Smooth muscle cell of bladder (primary cell): Measurements from ENCODE around the gene ADAM15. TPM values are rescaled to one million over a fixed set of nuclear protein-coding genes. Genes with fewer than 3 reads are reported as not detected.

Source experiments
- total RNA-seq: library from RNA; depleted of rRNA; stranded (reverse); fragments of >200 nt; gene quantifications from 2 replicates; pipeline ENCODE4 v1.2.3, GENCODE V29; 2014

ADAM15 gene, protein sequence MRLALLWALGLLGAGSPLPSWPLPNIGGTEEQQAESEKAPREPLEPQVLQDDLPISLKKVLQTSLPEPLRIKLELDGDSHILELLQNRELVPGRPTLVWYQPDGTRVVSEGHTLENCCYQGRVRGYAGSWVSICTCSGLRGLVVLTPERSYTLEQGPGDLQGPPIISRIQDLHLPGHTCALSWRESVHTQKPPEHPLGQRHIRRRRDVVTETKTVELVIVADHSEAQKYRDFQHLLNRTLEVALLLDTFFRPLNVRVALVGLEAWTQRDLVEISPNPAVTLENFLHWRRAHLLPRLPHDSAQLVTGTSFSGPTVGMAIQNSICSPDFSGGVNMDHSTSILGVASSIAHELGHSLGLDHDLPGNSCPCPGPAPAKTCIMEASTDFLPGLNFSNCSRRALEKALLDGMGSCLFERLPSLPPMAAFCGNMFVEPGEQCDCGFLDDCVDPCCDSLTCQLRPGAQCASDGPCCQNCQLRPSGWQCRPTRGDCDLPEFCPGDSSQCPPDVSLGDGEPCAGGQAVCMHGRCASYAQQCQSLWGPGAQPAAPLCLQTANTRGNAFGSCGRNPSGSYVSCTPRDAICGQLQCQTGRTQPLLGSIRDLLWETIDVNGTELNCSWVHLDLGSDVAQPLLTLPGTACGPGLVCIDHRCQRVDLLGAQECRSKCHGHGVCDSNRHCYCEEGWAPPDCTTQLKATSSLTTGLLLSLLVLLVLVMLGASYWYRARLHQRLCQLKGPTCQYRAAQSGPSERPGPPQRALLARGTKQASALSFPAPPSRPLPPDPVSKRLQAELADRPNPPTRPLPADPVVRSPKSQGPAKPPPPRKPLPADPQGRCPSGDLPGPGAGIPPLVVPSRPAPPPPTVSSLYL
- total RNA-seq = 46.2 and 70.4 TPM in 2 replicates

DNA sequence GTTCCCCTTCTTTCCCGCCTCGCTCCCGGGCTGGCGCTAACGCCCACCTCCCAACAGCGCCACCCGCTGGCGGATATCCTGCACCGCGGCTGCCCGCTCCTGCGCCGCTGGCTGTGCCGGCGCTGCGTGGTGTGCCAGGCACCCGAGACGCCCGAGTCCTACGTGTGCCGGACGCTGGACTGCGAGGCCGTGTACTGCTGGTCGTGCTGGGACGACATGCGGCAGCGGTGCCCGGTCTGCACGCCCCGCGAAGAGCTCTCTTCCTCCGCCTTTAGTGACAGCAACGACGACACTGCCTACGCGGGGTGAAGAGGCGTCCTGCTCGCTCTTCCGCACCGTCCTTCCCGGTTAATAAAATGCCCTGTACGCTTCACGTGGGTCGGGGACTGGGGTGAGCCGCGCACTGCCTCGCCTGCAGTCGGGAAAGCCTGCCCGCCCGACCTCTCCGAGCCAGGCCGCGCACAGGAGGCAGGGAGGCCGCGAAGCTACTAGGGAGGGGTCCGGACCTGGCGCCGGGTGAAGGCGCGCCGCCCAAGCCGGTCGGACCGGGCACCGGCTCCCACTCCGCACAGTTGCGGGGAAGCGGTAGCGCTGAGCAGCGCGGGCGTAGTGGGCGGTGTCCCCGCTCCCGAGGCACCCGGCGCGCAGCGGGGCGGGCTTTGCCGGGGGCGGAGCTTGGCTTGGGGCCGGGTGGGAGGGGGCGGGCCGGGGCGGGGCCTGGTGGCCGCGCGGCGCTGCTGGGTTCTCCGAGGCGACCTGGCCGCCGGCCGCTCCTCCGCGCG is at the start of gene ADAM15:
TSS of gene ADAM15 (plus strand) at position 757 of the 782 bp plus-strand sequence. CDS start 71 bp downstream, outside the sequence.

DNA sequence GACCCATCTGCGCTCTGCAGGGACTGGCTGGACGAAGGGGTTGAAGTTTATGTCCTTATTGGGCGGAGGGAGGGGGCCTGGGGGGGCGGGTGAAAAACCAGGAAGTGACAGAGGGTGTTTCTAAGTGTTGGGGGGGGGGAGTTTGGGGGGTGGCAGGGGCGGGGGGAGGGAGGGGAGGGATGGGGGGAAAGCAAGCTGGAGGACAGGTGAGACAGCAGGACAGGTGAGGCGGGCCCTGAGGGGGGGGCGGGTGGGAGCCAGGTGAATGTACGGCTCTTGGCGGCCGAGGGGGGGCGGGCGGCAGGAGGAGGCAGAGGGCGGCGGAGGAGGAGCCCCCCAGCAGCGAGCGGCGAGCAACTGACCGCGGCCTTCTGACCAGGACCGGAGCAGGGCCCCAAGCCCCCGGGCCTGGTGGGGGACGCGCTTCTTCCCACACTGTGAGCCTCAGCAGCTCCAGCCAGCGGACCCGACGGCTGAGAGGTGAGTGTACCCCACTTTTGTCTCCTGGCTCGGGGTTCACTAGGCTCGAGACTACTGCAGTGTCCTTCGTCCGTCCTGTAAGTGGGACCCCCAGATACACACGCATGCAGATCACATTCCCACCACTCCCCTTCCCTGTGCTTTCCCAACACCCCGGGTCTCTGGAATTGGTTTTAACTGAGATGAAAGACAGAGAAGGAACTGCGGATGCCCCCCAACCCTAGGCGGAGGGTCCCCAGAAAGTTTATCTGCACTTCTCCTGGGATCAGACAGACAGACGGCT is 48.5 kb upstream of the ADAM15 start, which contains the start of gene ZBTB7B:
TSS of gene ZBTB7B (plus strand) at position 339 of the 763 bp plus-strand sequence. CDS start 11,859 bp downstream, outside the sequence.

DNA sequence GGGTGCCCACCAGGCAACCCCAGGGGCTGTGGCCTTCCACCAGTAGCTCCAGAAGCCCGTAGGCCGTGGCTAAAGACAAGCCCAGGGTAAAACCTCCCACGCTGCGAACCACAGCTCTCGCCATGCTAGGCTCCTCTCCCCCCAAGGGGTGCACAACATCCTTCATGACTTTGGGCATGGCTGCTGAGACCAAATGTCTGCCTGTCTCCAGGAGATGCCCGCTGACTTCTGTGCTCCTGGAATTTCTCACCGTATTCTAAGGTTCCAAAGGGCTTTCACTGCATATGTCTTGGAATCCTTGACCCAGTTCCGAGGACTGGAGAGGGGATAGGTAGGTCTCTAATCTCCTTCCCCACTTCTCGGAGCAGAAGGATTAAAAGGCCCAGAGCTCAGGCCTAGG is 17.6 kb upstream of the ADAM15 start, which contains the start of the genes DCST1 and DCST2:
TSS of gene DCST1 (plus strand) at position 301 of the 400 bp plus-strand sequence. CDS start 213 bp downstream, outside the sequence.
TSS of gene DCST2 (minus strand) at position 258 of the 400 bp plus-strand sequence. CDS start at position 178, 80 bp downstream.

DNA sequence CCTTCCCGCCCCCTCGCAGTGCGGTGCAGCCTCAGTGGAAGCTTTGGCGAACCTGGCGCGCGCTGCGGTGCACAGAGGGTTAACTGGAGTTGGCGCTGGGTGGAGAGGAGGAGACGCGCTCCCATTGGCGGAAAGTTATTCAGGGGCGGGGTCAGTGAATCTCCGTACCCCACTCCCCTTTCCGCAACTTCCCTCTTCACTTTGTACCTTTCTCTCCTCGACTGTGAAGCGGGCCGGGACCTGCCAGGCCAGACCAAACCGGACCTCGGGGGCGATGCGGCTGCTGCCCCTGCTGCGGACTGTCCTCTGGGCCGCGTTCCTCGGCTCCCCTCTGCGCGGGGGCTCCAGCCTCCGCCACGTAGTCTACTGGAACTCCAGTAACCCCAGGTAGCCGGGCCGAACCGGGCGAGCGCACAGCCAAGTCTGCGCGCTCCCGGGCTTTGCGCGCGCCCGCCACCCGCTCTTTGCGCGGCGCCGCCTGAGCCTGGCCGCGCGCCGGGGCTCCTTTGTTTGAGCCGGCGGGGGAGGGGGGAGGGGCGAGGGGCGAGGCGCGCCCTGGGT is 12.5 kb downstream of the ADAM15 start, which contains the start of gene EFNA4:
TSS of gene EFNA4 (plus strand) at position 191 of the 561 bp plus-strand sequence. CDS start at position 275, 84 bp downstream.

DNA sequence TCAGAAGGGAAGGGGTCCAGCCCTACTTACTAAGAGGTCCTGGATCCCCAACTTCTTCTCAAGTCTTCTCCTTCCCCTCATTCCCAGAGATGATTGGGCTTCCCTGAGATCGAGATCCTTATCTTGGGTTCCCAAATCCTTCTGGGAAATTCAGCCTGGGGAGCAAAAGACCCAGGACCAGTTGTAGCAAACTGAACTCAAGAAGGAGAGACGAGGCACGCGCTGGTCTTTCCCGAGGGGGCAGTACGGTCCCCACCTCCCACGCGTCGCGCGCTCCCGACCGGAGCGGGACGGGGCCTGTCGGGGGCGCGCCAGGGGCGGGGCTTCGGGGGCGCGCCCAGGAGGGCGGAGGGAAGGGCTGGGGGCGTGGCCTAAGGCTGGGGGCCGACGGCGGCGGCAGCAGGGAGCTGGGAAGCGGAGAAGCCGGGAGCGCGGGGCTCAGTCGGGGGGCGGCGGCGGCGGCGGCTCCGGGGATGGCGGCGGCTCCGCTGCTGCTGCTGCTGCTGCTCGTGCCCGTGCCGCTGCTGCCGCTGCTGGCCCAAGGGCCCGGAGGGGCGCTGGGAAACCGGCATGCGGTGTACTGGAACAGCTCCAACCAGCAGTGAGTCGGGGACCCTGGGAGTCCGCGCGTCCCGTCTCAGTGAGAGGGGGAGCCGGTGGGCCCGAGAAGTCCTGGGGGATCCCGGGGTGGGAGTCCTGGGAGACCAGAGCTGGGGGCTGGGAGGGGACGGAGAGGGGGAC is 27.5 kb downstream of the ADAM15 start, which contains the start of gene EFNA3:
TSS of gene EFNA3 (plus strand) at position 369 of the 741 bp plus-strand sequence. CDS start at position 474, 105 bp downstream.

Other genes with a start within 250 kb of the ADAM15 start
- under 0.01 and 0.18 TPM in 2 replicates for gene KCNN3, start 181.0 kb upstream of the ADAM15 start, total RNA-seq
- 5.1 and 5.5 TPM in 2 replicates for gene PMVK, start 114.6 kb upstream of the ADAM15 start, total RNA-seq
- gene PBXIP1, start 95.2 kb upstream of the ADAM15 start, total RNA-seq = 97.0 and 105 TPM in 2 replicates
- gene PYGO2, start 89.5 kb upstream of the ADAM15 start, total RNA-seq = 13.1 and 15.1 TPM in 2 replicates
- 180 and 202 TPM in 2 replicates for gene SHC1, start 80.6 kb upstream of the ADAM15 start, total RNA-seq
- 17.4 and 25.2 TPM in 2 replicates for gene CKS1B, start 76.6 kb upstream of the ADAM15 start, total RNA-seq
- 17.2 and 18.7 TPM in 2 replicates for gene FLAD1, start 68.0 kb upstream of the ADAM15 start, total RNA-seq
- 0.18 and 0.28 TPM in 2 replicates for gene LENEP, start 57.7 kb upstream of the ADAM15 start, total RNA-seq
- gene ZBTB7B, start 48.5 kb upstream of the ADAM15 start, total RNA-seq = 9.1 and 10.8 TPM in 2 replicates
- under 0.01 TPM in 2 replicates for gene DCST2, start 17.5 kb upstream of the ADAM15 start, total RNA-seq
- not detected in 2 replicates for gene DCST1, start 17.5 kb upstream of the ADAM15 start, total RNA-seq
- gene EFNA4, start 12.4 kb downstream of the ADAM15 start, total RNA-seq = 3.7 and 4.0 TPM in 2 replicates
- 0.14 and 0.83 TPM in 2 replicates for gene EFNA3, start 27.5 kb downstream of the ADAM15 start, total RNA-seq
- gene EFNA1, start 76.6 kb downstream of the ADAM15 start, total RNA-seq = 0.71 and 1.1 TPM in 2 replicates
- 35.4 and 37.4 TPM in 2 replicates for gene SLC50A1, start 84.5 kb downstream of the ADAM15 start, total RNA-seq
- gene DPM3, start 89.2 kb downstream of the ADAM15 start, total RNA-seq = 45.9 and 52.1 TPM in 2 replicates
- gene KRTCAP2, start 122.0 kb downstream of the ADAM15 start, total RNA-seq = 119 and 168 TPM in 2 replicates
- gene TRIM46, start 122.5 kb downstream of the ADAM15 start, total RNA-seq = 2.3 and 2.5 TPM in 2 replicates
- 19.9 and 26.1 TPM in 2 replicates for gene THBS3, start 156.6 kb downstream of the ADAM15 start, total RNA-seq
- gene MTX1, start 157.4 kb downstream of the ADAM15 start, total RNA-seq = 42.7 and 44.5 TPM in 2 replicates
- 3.0 and 5.5 TPM in 2 replicates for gene ENTREP3, start 204.2 kb downstream of the ADAM15 start, total RNA-seq
- gene SCAMP3, start 211.0 kb downstream of the ADAM15 start, total RNA-seq = 34.3 and 37.8 TPM in 2 replicates
- gene CLK2, start 222.2 kb downstream of the ADAM15 start, total RNA-seq = 19.9 and 32.4 TPM in 2 replicates
- gene HCN3, start 226.1 kb downstream of the ADAM15 start, total RNA-seq = 0.71 and 1.0 TPM in 2 replicates